ENCODE results near the gene IQSEC1. TPM values are rescaled to one million over a fixed set of nuclear protein-coding genes. Genes with fewer than 3 reads are reported as not detected.
"Not testable (repeated sequence)": the region's sequence is repeated elsewhere in the genome, so short reads cannot be mapped to it uniquely, and the experiment has no call there.

IQSEC1 gene
- total RNA-seq, 1 experiment from 2014 or later: 28.1 TPM

DNA sequence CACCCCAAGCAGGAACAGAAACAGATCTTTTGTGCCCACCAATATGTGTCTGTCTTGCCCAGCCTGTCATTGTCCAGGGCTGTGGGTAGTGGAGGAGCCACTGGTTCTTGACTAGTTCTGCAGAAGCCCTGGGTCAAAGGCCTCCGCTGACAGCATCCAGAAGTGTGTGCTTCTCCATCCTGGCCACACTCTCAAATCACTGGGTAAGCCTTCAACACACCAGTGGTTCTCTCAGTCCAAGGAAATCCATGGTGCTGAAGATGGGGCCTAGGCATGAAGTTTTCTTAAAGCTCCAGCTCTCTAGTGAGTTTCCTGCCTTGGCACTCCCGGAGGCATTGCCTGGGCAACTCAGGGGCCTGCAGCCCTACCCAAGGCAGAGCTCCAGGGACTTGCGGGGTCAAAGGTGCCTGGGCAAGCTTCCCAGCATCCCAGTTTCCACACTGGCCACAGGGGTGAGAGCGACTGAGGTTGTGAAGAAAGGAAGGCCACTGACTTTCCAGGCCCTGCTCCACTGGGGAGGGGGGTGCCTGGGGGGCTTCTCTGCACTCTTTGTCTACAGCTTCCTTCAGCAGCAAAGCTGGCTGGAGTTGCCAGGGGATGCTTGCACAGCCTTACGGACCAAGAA is 193.9 kb downstream of the IQSEC1 start:
- H3K9me3 ChIP-seq (ENCODE audit: control insufficient read depth in 1 of 2, insufficient read depth in 1 of 2, low read depth in 1 of 2, low read length in 2 of 2): no peaks in the 10 kb centered on the region
- H3K79me2 ChIP-seq (ENCODE audit: insufficient read depth, low read length): no peaks in the 10 kb centered on the region
- no peaks in the 10 kb centered on the region for H3K36me3 ChIP-seq (ENCODE audit: control insufficient read depth in 1 of 2, insufficient read depth in 2 of 2, low read length in 2 of 2)
- CTCF ChIA-PET: interaction anchor here (1.3 kb wide), 1 partner anchor 38 kb away, joined by 3 read pairs; the partner anchor contains the start of gene RPL32
- TF ChIP-seq EGR1 (IDR thresholded peaks at IDR 0.05; ENCODE audit: low read depth) (no peak), JUND (IDR thresholded peaks at IDR 0.05) (no peak)
- no peak overlapping the region for H3K4me2 ChIP-seq (ENCODE audit: low read length)
- H4K20me1 ChIP-seq (ENCODE audit: insufficient read depth): no peaks in the 10 kb centered on the region
- POLR2A ChIA-PET: no interaction called here
- no peak overlapping the region for H3K27ac ChIP-seq (ENCODE audit: low read depth, low read length)
- H3K27me3 ChIP-seq (ENCODE audit: insufficient read depth, low read length): no peaks in the 10 kb centered on the region
- RAD21 ChIA-PET (ENCODE audit: low non-redundant PET in 1 of 2, low total read pairs in 2 of 2, uncharacterized antibody in 2 of 2, unreplicated experiment in 2 of 2): no interaction called here
- DNase-seq (ENCODE audit: low read depth, low spot score) (no peak), ATAC-seq (no peak)
- no peaks in the 10 kb centered on the region for H3K9me2 ChIP-seq (ENCODE audit: insufficient read depth)
- intact Hi-C loops (cut with micrococcal nuclease): no loop called here
- H3K4me1 ChIP-seq (ENCODE audit: control insufficient read depth in 1 of 2, insufficient read depth in 2 of 2, low read length in 2 of 2): no peaks in the 10 kb centered on the region
- H3K9ac ChIP-seq (ENCODE audit: low read length): no peak overlapping the region
- no TSS peak for BruUV-seq (replicated peaks)
- no peak overlapping the region for H2AFZ ChIP-seq (ENCODE audit: low read depth, low read length, poor library complexity, severe bottlenecking)
- no peak overlapping the region for H3K4me3 ChIP-seq (replicated peaks in 1 of 2; ENCODE audit: low read depth in 1 of 2, low read length in 2 of 2)

GRCh38 chr3:12878758-12879157 is 194.5 kb downstream of the IQSEC1 start:
- CTCF ChIA-PET: interaction anchor here (1.3 kb wide), 1 partner anchor 37 kb away, joined by 3 read pairs; the partner anchor contains the start of gene RPL32
- H3K36me3 ChIP-seq (ENCODE audit: control insufficient read depth in 1 of 2, insufficient read depth in 2 of 2, low read length in 2 of 2); RAD21 ChIA-PET (ENCODE audit: low non-redundant PET in 1 of 2, low total read pairs in 2 of 2, uncharacterized antibody in 2 of 2, unreplicated experiment in 2 of 2); H3K27me3 ChIP-seq (ENCODE audit: insufficient read depth, low read length); H2AFZ ChIP-seq (ENCODE audit: low read depth, low read length, poor library complexity, severe bottlenecking); H3K4me2 ChIP-seq (ENCODE audit: low read length); intact Hi-C loops (cut with micrococcal nuclease); H3K9me2 ChIP-seq (ENCODE audit: insufficient read depth); BruUV-seq (replicated peaks); H3K4me1 ChIP-seq (ENCODE audit: control insufficient read depth in 1 of 2, insufficient read depth in 2 of 2, low read length in 2 of 2); H3K27ac ChIP-seq (ENCODE audit: low read depth, low read length); H4K20me1 ChIP-seq (ENCODE audit: insufficient read depth); ATAC-seq; H3K9ac ChIP-seq (ENCODE audit: low read length); H3K9me3 ChIP-seq (ENCODE audit: control insufficient read depth in 1 of 2, insufficient read depth in 1 of 2, low read depth in 1 of 2, low read length in 2 of 2); H3K79me2 ChIP-seq (ENCODE audit: insufficient read depth, low read length); POLR2A ChIA-PET; DNase-seq (ENCODE audit: low read depth, low spot score); H3K4me3 ChIP-seq (replicated peaks in 1 of 2; ENCODE audit: low read depth in 1 of 2, low read length in 2 of 2): not testable (repeated sequence)

DNA sequence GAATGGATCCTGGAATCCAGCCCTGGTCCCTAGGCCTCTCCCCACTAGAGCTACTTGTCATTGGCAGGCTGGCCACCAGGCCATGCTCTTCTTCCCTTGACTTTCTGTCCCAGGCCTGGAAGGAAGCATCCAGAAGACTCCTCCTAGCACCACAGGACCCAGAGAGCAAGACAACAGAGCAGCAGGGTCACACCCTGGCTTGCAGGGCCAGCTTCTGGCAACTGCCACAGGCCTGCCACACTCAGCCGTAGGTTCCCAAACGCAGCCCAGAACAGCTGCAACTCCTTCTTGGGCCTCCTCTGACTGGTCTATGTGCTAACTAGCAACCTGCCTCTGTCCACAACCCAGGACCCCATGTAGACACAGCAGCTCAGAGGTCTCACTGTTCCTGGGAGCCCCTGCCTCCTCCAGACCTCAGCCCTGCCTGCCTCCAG is 195.1 kb downstream of the IQSEC1 start:
- no peak overlapping the region for H3K27ac ChIP-seq (ENCODE audit: low read depth, low read length)
- ChIA-PET CTCF (no interaction called here), POLR2A (no interaction called here), RAD21 (ENCODE audit: low non-redundant PET in 1 of 2, low total read pairs in 2 of 2, uncharacterized antibody in 2 of 2, unreplicated experiment in 2 of 2) (no interaction called here)
- no peak overlapping the region for H2AFZ ChIP-seq (ENCODE audit: low read depth, low read length, poor library complexity, severe bottlenecking)
- H3K9me2 ChIP-seq (ENCODE audit: insufficient read depth): no peaks in the 10 kb centered on the region
- no TSS peak for BruUV-seq (replicated peaks)
- H3K4me2 ChIP-seq (ENCODE audit: low read length): no peak overlapping the region
- no peak overlapping the region for H3K9ac ChIP-seq (ENCODE audit: low read length)
- ATAC-seq (0 out of 2 replicates have a peak, but pooled peaks have one; percentile 7), DNase-seq (ENCODE audit: low read depth, low spot score) (no peak)
- H3K36me3 ChIP-seq (ENCODE audit: control insufficient read depth in 1 of 2, insufficient read depth in 2 of 2, low read length in 2 of 2): no peaks in the 10 kb centered on the region
- no peak for TF ChIP-seq RAD21 (IDR thresholded peaks at IDR 0.05; ENCODE audit: low read depth)
- no peak for TF ChIP-seq JUND (IDR thresholded peaks at IDR 0.05)
- TF ChIP-seq ZBTB33 (IDR thresholded peaks at IDR 0.05; ENCODE audit: extremely low read depth, insufficient replicate concordance, low read length): no peak
- TF ChIP-seq CEBPB (IDR thresholded peaks at IDR 0.05; ENCODE audit: low read depth): no peak
- TF ChIP-seq POLR2A (IDR thresholded peaks at IDR 0.05; ENCODE audit: borderline replicate concordance, extremely low read depth, insufficient read depth, insufficient read length): no peak
- no peaks in the 10 kb centered on the region for H3K9me3 ChIP-seq (ENCODE audit: control insufficient read depth in 1 of 2, insufficient read depth in 1 of 2, low read depth in 1 of 2, low read length in 2 of 2)
- H3K4me3 ChIP-seq (replicated peaks in 1 of 2; ENCODE audit: low read depth in 1 of 2, low read length in 2 of 2): no peak overlapping the region
- H3K4me1 ChIP-seq (ENCODE audit: control insufficient read depth in 1 of 2, insufficient read depth in 2 of 2, low read length in 2 of 2): no peaks in the 10 kb centered on the region
- no peaks in the 10 kb centered on the region for H3K79me2 ChIP-seq (ENCODE audit: insufficient read depth, low read length)
- no peaks in the 10 kb centered on the region for H3K27me3 ChIP-seq (ENCODE audit: insufficient read depth, low read length)
- intact Hi-C loops (cut with micrococcal nuclease): no loop called here
- H4K20me1 ChIP-seq (ENCODE audit: insufficient read depth): no peaks in the 10 kb centered on the region
